T-helper 1 cell treated with Interleukin-12 subunit alpha and Interleukin-12 subunit beta and Interleukin-4 antibody, amounts not matched to agents 30 ng/mL and 1 ng/mL, for 36 hours (primary cell): ENCODE measurements around the gene KIF23. TPM values are rescaled to one million over a fixed set of nuclear protein-coding genes. Genes with fewer than 3 reads are reported as not detected.

Source experiments
- intact Hi-C: fragments of 100-400 bp; cut with micrococcal nuclease; formaldehyde crosslinking; loops from one replicate; pipeline ENCODE4 v1.15.1; 2024
- total RNA-seq: library from RNA; stranded (reverse); gene quantifications from 2 replicates; pipeline ENCODE4 v1.2.3, GENCODE V29; 2022

KIF23 gene
- total RNA-seq, 1 donor from 2014 or later = 47.2 TPM

DNA sequence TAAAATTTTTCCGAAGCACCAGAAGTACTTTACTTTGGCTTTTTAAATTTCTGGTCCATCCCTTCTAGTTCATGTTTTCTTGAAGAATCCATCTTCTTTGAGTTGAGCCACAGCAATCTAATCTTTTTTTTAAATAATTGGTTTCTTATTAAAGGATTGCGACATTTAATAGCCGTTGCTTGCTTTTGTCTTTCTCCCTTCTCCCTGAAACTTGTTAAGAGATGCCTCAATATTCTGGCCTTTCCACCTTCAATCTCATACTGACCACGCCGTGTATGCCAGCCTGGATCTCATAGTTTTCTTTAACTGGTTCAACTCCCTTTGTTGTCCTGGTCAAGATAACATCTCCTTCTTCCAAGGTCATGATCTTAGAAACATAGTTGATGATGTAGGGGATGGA lies 20.1 kb downstream of the KIF23 start:
- intact Hi-C loops = no loop called here

DNA sequence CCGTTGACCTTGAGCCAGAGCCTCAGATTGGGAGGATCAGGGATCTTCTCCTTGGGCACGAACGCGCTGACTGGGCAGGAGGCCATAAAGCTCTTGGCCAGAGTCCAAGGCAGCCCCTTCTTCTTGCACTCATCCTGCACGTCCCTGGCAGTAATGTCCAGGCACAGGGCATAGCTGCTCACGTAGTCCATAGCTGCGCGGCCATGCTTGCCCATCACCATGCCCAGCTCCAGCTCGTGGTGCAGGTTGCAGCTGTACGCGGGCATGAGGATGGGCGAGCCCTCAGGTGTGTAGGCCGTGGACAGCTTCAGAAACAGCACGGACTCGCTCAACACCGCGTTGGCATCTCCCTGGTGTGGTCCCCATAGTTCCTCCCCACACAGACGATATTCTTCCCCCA lies 20.5 kb downstream of the KIF23 start:
- intact Hi-C loops = no loop called here

GRCh38 chr15:69435985-69436384 lies 21.8 kb downstream of the KIF23 start:
- intact Hi-C loops = no loop called here

- intact Hi-C loops = no loop called here
These were observed 22.8 kb downstream of the KIF23 start for GRCh38 chr15:69436951-69437350.

DNA sequence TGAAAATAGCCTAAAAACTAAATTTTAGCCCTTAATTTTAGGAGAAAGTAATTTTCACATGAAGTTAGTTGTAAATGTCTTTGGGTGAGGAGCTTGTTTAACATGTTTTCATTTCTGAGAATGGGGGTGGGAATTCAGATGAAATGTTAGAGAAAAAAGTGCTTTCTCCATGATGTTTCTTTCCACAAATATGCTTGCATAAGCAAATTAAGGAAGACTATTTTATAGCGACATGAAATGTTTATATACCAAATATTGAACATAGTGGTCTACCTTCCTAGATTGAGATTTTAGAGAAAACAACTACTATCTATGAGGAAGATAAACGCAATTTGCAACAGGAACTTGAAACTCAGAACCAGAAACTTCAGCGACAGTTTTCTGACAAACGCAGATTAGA lies 25.5 kb downstream of the KIF23 start:
- intact Hi-C loops = no loop called here

DNA sequence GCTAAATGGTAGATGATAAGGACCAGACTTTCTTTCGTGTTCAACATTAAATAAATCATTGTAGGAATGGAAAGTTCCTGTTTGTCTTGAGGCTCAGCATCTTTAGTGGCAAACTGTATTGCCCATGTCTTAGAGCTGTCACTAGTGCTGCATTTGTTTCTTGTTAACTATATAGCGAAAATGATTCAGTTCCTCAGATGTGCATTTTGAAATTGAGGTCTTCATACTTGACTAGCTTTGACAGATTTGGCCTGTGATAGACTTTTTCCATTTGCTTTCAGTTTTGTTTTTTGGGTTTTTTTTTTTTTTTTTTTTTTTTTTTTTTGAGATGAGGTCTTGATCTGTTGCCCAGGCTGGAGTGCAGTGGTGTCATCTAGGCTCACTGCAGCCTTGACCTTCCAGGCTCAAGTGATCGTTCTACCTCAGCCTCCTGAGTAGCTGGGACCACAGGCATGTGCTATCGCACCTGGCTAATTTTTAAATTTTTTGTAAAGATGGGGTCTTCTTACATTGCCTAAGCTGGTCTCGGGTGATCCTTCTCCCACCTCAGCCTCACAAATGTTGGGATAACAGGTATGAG lies 29.0 kb downstream of the KIF23 start:
- intact Hi-C loops = loop anchor here (1.0 kb wide), 2 partner anchors 9 to 29 kb away; partner anchors contain the start of genes KIF23 and RPLP1

DNA sequence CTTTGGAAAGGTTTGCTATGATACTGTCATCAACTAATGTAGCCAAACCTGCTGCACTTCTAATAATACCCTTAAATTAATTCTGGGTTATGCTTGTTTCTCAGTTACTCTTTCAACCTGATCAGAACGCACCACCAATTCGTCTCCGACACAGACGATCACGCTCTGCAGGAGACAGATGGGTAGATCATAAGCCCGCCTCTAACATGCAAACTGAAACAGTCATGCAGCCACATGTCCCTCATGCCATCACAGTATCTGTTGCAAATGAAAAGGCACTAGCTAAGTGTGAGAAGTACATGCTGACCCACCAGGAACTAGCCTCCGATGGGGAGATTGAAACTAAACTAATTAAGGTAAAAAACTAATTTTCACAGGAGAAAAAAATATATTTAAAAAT lies 30.5 kb downstream of the KIF23 start:
- intact Hi-C loops = no loop called here

DNA sequence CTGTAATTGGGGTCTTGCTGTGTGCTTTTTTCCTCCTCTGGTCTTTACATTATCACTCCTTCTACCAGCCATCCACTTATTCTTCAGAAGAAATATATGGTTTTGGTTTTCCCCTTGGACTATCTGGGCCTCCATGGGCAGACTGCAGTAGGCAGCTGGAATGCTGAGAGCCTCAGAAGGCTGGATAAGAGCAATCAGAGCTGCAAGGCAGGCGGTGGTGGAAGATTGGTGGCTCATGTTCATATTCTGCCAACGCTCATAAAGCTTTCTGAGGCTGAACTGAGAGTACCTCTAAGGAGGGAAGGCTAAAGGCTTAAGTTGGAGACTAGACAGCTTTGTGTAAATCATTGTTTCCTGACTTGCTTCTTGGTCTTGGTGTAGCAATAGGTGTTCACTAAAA lies 32.8 kb downstream of the KIF23 start:
- intact Hi-C loops = no loop called here

DNA sequence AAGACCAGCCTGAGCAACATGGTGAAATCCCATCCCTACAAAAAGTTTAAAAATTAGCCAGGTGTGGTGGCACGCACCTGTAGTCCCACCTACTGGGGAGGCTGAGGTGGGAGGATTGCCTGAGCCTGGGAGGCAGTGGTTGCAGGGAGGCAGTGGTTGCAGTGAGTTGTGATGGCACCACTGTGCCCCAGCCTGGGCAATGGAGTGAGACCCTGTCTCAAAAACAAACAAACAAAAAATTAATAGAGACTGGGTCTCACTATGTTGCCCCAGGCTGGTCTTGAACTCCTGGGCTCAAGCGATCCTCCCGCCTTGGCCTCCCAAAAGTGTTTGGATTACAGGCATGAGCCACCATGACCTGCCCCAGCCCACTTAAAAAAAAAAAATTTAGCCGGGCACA lies 36.1 kb downstream of the KIF23 start:
- intact Hi-C loops = loop anchor here (5.0 to 10.0 kb wide), 2 partner anchors 633 to 1395 kb away; partner anchors contain the start of gene PIAS1

DNA sequence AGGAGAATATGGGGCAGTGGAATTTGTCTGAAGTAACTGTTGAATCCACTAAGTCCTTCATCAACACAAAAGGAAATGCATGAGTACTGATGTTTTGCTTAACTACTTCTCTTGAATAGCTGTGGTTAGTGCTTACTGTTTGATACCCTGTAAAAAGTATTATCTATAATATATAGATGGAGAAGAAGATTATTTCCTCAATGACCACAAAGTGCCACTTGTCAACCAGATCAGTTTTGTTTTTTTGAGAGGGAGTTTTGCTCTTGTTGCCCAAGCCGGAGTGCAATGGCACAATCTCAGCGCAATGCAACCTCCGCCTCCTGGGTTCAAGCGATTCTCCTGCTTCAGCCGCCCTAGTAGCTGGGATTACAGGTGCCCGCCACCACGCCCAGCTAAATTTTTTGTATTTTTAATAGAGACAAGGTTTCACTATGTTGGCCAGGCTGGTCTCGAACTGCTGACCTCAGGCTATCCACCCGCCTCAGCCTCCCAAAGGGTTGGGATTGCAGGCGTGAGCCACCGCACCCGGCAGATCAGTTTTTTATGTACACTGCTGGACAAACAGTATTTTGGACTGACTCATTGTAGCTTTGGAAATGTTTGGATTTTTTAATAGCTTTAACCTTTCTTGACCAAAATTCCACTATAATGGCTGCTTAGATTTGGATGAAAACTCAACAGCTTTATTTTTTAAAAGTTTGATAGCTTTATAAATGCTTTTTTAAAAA lies 37.0 kb downstream of the KIF23 start:
- intact Hi-C loops = loop anchor here (5.0 to 10.0 kb wide), 2 partner anchors 634 to 1396 kb away; partner anchors contain the start of gene PIAS1

DNA sequence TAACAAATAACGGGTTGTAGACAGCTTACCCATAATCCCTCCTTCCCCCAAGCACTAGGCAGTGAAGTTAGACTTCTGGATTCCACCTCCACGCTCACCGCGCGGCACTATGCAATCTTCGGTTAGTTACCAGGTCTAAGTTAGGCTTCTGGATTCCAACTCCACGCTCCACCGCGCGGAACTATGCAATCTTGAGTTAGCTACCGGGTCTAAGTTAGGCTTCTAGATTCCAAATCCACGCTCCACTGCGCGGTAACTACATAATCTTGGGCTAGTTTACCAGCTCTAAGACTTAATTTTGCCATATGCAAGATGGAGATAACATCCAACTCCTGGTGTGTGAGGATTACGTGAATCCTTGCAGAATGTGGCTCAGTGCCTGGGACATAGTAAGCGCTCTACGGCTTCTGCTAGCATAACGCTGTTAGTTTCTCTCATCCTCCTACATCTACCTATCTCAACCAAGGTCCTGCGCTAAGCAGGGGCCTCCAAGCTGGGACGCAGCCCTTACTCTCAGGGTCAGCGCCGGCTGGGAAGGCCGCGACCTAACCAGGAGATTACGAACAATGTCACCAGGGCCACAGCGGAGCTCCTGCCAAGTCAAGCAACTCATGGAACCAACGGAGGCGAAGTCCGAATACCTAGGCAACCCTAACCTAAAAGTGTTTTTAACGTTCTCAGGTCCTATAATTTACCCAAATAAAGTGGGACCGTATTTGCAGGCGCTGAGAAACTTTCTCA lies 38.0 kb downstream of the KIF23 start:
- intact Hi-C loops = loop anchor here (1.0 to 10.0 kb wide), 8 partner anchors 9 to 1397 kb away; partner anchors contain the start of genes GLCE, KIF23 and PIAS1

DNA sequence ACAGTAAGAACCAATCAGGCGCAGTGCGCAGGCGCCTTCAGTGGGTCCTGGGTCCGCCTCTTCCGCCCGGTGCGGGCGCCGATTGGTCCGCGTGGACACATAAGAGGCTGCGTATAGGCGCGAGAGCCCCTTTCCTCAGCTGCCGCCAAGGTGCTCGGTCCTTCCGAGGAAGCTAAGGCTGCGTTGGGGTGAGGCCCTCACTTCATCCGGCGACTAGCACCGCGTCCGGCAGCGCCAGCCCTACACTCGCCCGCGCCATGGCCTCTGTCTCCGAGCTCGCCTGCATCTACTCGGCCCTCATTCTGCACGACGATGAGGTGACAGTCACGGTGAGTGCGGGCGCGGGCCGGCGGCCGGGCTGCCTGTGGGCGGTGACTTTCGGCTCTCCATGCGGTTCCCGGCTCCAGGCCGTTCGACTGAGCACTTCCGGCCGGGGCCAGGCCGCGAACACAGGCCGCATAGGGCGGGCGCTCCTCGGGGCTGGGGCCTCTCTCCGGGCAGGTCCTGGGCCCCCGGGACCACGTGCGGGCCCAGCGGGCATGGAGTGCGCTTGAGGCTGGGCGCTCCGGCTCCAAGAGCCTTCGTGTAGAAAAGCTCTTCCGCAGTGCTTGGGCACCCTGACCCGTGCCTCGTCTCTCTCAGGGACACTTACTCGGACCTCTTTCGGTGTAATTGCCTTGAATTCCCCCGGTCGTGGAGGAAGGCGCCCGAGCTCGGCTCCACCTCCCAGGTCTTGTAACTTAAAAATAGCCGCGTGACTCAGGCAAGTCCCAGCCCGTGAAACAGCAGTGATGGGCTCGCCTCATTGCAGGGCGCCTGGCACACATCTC lies 38.8 kb downstream of the KIF23 start, which contains the start of gene RPLP1:
Gene RPLP1, plus strand, starts transcription at position 127 of the 830 bp plus-strand sequence. Its CDS starts 131 bp downstream, at position 258.
- intact Hi-C loops = loop anchor here (1.0 to 10.0 kb wide), 8 partner anchors 9 to 1398 kb away; partner anchors contain the start of genes GLCE, KIF23 and PIAS1

- intact Hi-C loops = loop anchor here (5.0 to 10.0 kb wide), 2 partner anchors 638 to 1400 kb away; partner anchors contain the start of gene PIAS1
These were observed 40.8 kb downstream of the KIF23 start for GRCh38 chr15:69454953-69455352.

DNA sequence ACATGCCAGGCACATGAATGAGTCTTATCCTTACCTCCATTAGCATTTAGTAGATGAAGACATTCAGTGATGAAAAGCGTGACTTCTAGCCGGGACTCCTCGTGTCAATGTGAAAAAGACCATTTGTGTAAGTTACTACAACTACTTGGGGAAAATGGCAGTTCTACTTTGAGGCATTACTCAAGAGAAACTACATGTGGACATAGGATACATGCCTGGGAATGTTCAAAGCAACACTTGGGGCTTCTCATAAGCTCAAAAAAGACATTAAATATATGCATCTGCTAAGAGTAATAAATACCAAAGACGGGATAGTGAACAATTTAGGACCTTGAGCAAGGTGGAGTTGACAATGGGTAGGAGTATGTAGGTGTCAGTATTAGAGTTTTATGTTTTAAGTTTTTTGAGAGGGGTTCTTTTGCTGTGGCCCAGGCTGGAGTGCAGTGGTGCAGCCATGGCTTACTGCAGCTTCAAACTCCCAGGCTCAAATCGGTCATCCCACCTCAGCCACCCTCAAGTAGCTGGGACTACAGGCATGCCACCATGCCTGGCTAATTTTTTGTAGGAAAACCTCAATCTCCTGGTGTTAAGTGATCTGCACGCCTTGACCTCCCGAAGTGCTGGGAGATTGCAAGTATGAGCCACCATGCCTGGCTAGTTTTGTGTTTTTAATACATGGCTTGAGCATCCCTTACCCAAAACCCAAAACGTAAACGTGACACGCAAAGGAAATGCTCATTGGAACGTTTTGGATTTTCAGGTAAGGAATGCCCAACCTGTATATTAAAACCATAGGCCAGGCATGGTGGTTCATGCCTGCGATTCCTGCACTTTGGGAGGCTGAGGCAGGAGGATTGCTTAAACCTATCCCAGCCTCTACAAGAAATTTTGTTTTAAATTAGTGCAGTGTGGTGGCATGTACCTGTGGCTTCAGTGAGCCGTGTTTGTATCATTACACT lies 42.3 kb downstream of the KIF23 start:
- intact Hi-C loops = loop anchor here (10.0 kb wide), 1 partner anchor 1402 kb away; the partner anchor contains the start of gene PIAS1

GRCh38 chr15:69457304-69458280 lies 43.4 kb downstream of the KIF23 start:
- intact Hi-C loops = loop anchor here (10.0 kb wide), 1 partner anchor 1403 kb away; the partner anchor contains the start of gene PIAS1

DNA sequence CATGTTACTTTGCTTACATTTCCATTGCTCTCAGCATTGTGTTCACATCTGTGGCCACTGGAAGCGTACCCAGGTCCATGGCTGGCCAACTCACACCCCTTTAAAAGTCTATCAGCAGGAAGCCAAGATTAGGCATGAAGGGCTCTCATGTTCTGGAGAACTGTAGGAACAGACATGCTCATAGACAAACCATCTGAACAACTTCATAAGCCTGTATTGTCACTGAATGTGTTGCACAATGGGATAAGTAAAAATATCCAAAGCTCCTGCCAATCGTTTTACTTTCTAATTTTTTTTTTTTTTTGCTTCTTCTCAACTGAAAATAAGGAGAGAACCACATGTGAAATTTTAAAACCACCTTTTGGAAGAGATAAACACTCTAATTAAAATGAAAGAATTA lies 44.9 kb downstream of the KIF23 start:
- intact Hi-C loops = loop anchor here (10.0 kb wide), 1 partner anchor 1404 kb away; the partner anchor contains the start of gene PIAS1

DNA sequence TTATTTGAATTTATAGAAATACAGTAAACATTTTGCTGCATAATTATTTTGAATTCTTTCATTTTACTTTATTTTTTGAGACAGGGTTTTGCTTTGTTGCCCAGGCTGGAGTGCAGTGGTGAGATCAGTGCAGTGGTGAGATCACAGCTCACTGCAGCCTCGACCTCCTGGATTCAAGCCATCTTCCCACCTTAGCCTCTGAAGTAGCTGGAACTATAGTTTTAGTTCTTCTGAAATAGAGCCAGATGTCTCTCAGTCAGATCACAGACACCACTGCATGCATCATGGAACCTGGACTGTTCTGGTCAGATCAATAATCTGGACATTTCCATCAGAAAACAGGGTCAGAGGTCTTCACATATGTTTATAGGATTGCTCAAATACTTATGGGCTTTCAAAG lies 46.3 kb downstream of the KIF23 start:
- intact Hi-C loops = no loop called here

DNA sequence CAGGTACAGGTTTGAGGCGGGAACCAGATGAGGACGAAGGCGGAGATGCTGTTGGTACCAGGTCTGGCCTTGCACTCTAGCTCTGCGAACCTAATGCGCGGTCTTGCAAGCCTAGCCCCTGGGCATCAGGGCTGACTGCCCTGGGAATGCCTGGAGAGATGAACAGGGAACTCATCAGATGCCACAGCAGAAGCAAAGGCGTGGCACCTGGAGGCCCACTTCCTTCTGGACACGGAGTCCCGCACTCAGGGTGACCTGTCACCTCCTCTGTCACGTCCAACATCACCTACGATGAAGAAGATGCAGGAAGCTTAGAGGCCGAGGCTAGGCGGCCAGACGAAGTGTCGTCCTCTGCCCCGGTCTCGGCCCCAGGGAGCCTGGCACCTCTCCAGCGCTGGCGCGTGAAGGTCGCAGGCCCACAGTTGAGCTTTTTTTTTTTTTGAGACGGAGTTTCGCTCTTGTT lies 47.9 kb downstream of the KIF23 start:
- intact Hi-C loops = loop anchor here (1.0 to 2.0 kb wide), 2 partner anchors 10 to 403 kb away; partner anchors contain the start of gene RPLP1
